GM18909 (cell line): ENCODE results near the gene BCL3.
A peak's percentile ranks its signal among the peaks of the same experiment; 100 is the strongest.
"Not testable (repeated sequence)": the region's sequence is repeated elsewhere in the genome, so short reads cannot be mapped to it uniquely, and the experiment has no call there.

Experiments used
- ATAC-seq: cut with Tn5 transposase; IDR thresholded peaks from one replicate; pipeline ENCODE4 v1.9.1; 2021; ENCODE audit warnings: mild to moderate bottlenecking; ENCODE audit not compliant: unreplicated experiment, poor library complexity

BCL3 gene

GRCh38 chr19:44757057-44757734 lies 8.7 kb downstream of the BCL3 start:
- ATAC-seq: no peak

GRCh38 chr19:44757735-44758505 lies 9.4 kb downstream of the BCL3 start:
- no peak for ATAC-seq

GRCh38 chr19:44758596-44758995 lies 10.1 kb downstream of the BCL3 start:
- ATAC-seq: no peak

- ATAC-seq: no peak
These were observed 10.7 kb downstream of the BCL3 start for GRCh38 chr19:44759083-44759804.

- ATAC-seq: no peak
These were observed 13.5 kb downstream of the BCL3 start for GRCh38 chr19:44762038-44762437.

GRCh38 chr19:44765033-44765948 lies 16.8 kb downstream of the BCL3 start:
- ATAC-seq: no peak

- no peak for ATAC-seq
These were observed 17.4 kb downstream of the BCL3 start for GRCh38 chr19:44765949-44766335.

GRCh38 chr19:44767295-44768180 lies 19.0 kb downstream of the BCL3 start:
- ATAC-seq: no peak

- ATAC-seq: peak; percentile 96
These were observed 22.2 kb downstream of the BCL3 start for GRCh38 chr19:44770550-44771257.

GRCh38 chr19:44772144-44772543 lies 23.6 kb downstream of the BCL3 start:
- ATAC-seq: not testable (repeated sequence)

GRCh38 chr19:44772959-44773358 lies 24.5 kb downstream of the BCL3 start:
- no peak for ATAC-seq

- no peak for ATAC-seq
These were observed 27.2 kb downstream of the BCL3 start for GRCh38 chr19:44775676-44776240.

- no peak for ATAC-seq
These were observed 28.0 kb downstream of the BCL3 start for GRCh38 chr19:44776402-44777096.

- no peak for ATAC-seq
These were observed 29.3 kb downstream of the BCL3 start, which contains the start of gene CBLC for GRCh38 chr19:44777715-44778347. Gene CBLC (plus strand): TSS chr19:44777890. CDS start chr19:44777932, 42 bp downstream.

GRCh38 chr19:44779150-44779549 lies 30.6 kb downstream of the BCL3 start:
- ATAC-seq: no peak

GRCh38 chr19:44781694-44782093 lies 33.2 kb downstream of the BCL3 start:
- not testable (repeated sequence) for ATAC-seq

GRCh38 chr19:44782729-44783128 lies 34.2 kb downstream of the BCL3 start:
- ATAC-seq: no peak
